ENCODE data around the gene SORBS1.

The SORBS1 gene

GRCh38 chr10:95561177-95561863 is at the start of gene SORBS1:
SORBS1 (minus strand) TSS chr10:95561371; CDS start chr10:95441135, 120,236 bp downstream.
- peak; percentile 90 to 91 for DNase-seq

GRCh38 chr10:95610727-95611126 is 49.6 kb upstream of the SORBS1 start:
- DNase-seq: no peak

GRCh38 chr10:95606922-95607321 is 45.8 kb upstream of the SORBS1 start:
- DNase-seq: no peak

- no peak for DNase-seq
Observed at GRCh38 chr10:95605163-95605562, 44.0 kb upstream of the SORBS1 start.

GRCh38 chr10:95604630-95605029 is 43.5 kb upstream of the SORBS1 start:
- no peak for DNase-seq

- DNase-seq: no peak
Observed at GRCh38 chr10:95602382-95602781, 41.2 kb upstream of the SORBS1 start.

- DNase-seq: peak; percentile 39 to 46
Observed at GRCh38 chr10:95601116-95601719, 40.0 kb upstream of the SORBS1 start.

GRCh38 chr10:95600158-95600557 is 39.0 kb upstream of the SORBS1 start:
- DNase-seq: no peak

GRCh38 chr10:95597788-95598187 is 36.6 kb upstream of the SORBS1 start:
- no peak for DNase-seq

- no peak for DNase-seq
Observed at GRCh38 chr10:95588025-95588424, 26.9 kb upstream of the SORBS1 start.

GRCh38 chr10:95579835-95580535 is 18.8 kb upstream of the SORBS1 start:
- no peak for DNase-seq

- DNase-seq: no peak
Observed at GRCh38 chr10:95579292-95579691, 18.1 kb upstream of the SORBS1 start.

GRCh38 chr10:95578619-95579018 is 17.4 kb upstream of the SORBS1 start:
- DNase-seq: no peak

GRCh38 chr10:95574649-95575365 is 13.6 kb upstream of the SORBS1 start:
- DNase-seq: no peak

- DNase-seq: no peak
Observed at GRCh38 chr10:95573964-95574604, 12.9 kb upstream of the SORBS1 start.

GRCh38 chr10:95573527-95573926 is 12.4 kb upstream of the SORBS1 start:
- DNase-seq: no peak

GRCh38 chr10:95572131-95572820 is 11.1 kb upstream of the SORBS1 start:
- DNase-seq: no peak

- no peak for DNase-seq
Observed at GRCh38 chr10:95571390-95571789, 10.2 kb upstream of the SORBS1 start.

GRCh38 chr10:95569368-95569767 is 8.2 kb upstream of the SORBS1 start:
- no peak for DNase-seq

- no peak for DNase-seq
Observed at GRCh38 chr10:95567903-95568630, 6.9 kb upstream of the SORBS1 start.

- DNase-seq: no peak
Observed at GRCh38 chr10:95566136-95566535, 5.0 kb upstream of the SORBS1 start.

GRCh38 chr10:95565336-95565735 is 4.2 kb upstream of the SORBS1 start:
- DNase-seq: no peak

Data from CD4-positive, alpha-beta T cell treated with Interleukin-1 beta for 1 hour (primary cell).